Stimulated activated CD4-positive, alpha-beta T cell treated with anti-CD3 and anti-CD28 coated beads, Interleukin-15, amount 100 ng/mL, for 48 hours (primary cell): ENCODE measurements around the gene TMC5.
"Not testable (repeated sequence)": the region's sequence is repeated elsewhere in the genome, so short reads cannot be mapped to it uniquely, and the experiment has no call there.

Experiments used
- DNase-seq, 2 donors: peaks; one replicate each; pipeline ENCODE4 v3.0.0-alpha.2; 2020; ENCODE audit warnings: low read depth in 2 of 2

The TMC5 gene

GRCh38 chr16:19400711-19401110, 17.0 kb upstream of the TMC5 start:
- DNase-seq, result no peak

GRCh38 chr16:19406891-19407491, 10.7 kb upstream of the TMC5 start:
- no peak for DNase-seq

GRCh38 chr16:19410435-19411171, 7.1 kb upstream of the TMC5 start:
- DNase-seq, result no peak

GRCh38 chr16:19411298-19411697, 6.4 kb upstream of the TMC5 start:
- DNase-seq, result no peak

GRCh38 chr16:19412055-19412454, 5.6 kb upstream of the TMC5 start:
- DNase-seq, result not testable (repeated sequence)

- DNase-seq, result no peak
Observed at GRCh38 chr16:19415461-19415860, 2.2 kb upstream of the TMC5 start.

GRCh38 chr16:19415918-19416317, 1.8 kb upstream of the TMC5 start:
- no peak for DNase-seq

- no peak for DNase-seq
Observed at GRCh38 chr16:19418200-19418599, 517 bp downstream of the TMC5 start.

- no peak for DNase-seq
Observed at GRCh38 chr16:19419698-19420075, 2.0 kb downstream of the TMC5 start.

GRCh38 chr16:19424478-19424877, 6.8 kb downstream of the TMC5 start:
- no peak for DNase-seq

GRCh38 chr16:19430345-19430744, 12.7 kb downstream of the TMC5 start:
- DNase-seq, result no peak

- no peak for DNase-seq
Observed at GRCh38 chr16:19431636-19432340, 14.1 kb downstream of the TMC5 start.

GRCh38 chr16:19432429-19432828, 14.7 kb downstream of the TMC5 start:
- no peak for DNase-seq

GRCh38 chr16:19434584-19434983, 16.9 kb downstream of the TMC5 start:
- no peak for DNase-seq

GRCh38 chr16:19436540-19436939, 18.9 kb downstream of the TMC5 start:
- no peak for DNase-seq

GRCh38 chr16:19437280-19437679, 19.6 kb downstream of the TMC5 start:
- no peak for DNase-seq

GRCh38 chr16:19438739-19439138, 21.1 kb downstream of the TMC5 start:
- DNase-seq, result no peak

- DNase-seq, result no peak
Observed at GRCh38 chr16:19439483-19439882, 21.8 kb downstream of the TMC5 start.

- no peak for DNase-seq
Observed at GRCh38 chr16:19443659-19444058, 26.0 kb downstream of the TMC5 start.

- DNase-seq, result no peak
Observed at GRCh38 chr16:19446300-19446846, 28.7 kb downstream of the TMC5 start.

GRCh38 chr16:19446886-19447285, 29.2 kb downstream of the TMC5 start:
- no peak for DNase-seq

- DNase-seq, result no peak
Observed at GRCh38 chr16:19450186-19450585, 32.5 kb downstream of the TMC5 start.
